ENCODE measurements around the gene KBTBD13. TPM values are rescaled to one million over a fixed set of nuclear protein-coding genes. Genes with fewer than 3 reads are reported as not detected.
A peak's percentile ranks its signal among the peaks of the same experiment; 100 is the strongest.

The KBTBD13 gene
- total RNA-seq, 1 donor from 2014 or later = not detected

DNA sequence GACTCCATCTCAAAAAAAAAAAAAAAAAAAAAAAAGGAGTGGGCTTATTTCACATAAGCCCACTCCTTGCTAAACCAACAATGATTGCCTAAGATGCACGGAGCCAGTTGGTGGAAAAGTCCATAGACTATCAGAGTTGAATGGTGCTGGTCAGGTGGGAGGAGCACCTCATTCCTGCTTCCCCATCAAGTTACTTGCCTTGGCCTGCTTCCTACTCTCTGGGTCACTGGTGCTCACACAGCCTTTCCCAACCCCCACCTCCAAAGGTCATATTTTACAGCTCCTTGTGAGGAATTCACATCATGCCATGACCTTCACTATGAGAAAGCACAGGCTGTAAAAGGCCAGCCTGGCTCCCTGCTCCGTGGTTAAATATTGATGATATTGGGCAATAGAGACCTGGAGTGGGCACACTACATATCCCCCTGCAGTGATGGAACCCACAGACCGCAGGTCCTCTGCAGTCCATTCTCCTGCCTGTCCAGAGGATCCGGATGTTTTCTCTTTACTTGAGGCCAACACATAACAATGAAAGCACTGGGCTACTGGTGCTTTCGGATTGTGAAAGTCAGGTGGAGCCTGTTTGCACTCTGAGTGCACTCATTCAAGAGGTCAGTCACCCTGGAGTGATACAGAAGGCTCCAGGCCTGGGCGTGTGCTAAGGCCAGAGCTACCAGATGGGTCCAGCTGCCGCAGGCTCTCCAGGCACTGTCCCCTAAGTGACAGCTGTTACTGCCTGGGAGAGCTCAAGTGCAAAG, 31.6 kb upstream of the KBTBD13 start, which contains the start of gene SLC51B:
Gene SLC51B (plus strand): TSS at position 664 of the 758 bp plus-strand sequence. CDS start 4,618 bp downstream, outside the sequence.
- DNase-seq (ENCODE audit: low read depth) (no peak), FAIRE-seq (no peak)
- TF ChIP-seq, protein P1, sequence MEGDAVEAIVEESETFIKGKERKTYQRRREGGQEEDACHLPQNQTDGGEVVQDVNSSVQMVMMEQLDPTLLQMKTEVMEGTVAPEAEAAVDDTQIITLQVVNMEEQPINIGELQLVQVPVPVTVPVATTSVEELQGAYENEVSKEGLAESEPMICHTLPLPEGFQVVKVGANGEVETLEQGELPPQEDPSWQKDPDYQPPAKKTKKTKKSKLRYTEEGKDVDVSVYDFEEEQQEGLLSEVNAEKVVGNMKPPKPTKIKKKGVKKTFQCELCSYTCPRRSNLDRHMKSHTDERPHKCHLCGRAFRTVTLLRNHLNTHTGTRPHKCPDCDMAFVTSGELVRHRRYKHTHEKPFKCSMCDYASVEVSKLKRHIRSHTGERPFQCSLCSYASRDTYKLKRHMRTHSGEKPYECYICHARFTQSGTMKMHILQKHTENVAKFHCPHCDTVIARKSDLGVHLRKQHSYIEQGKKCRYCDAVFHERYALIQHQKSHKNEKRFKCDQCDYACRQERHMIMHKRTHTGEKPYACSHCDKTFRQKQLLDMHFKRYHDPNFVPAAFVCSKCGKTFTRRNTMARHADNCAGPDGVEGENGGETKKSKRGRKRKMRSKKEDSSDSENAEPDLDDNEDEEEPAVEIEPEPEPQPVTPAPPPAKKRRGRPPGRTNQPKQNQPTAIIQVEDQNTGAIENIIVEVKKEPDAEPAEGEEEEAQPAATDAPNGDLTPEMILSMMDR (IDR thresholded peaks at IDR 0.05; ENCODE audit: insufficient read depth, low read length, severe bottlenecking) = no peak
- no peak within 1 kb of the TSS for H3K4me3 ChIP-seq (ENCODE audit: low read depth, low read length)
- no peaks in the 10 kb centered on the region for H3K36me3 ChIP-seq (ENCODE audit: control insufficient read depth, insufficient read depth, low read length)
- no peaks in the 10 kb centered on the region for H3K27me3 ChIP-seq (ENCODE audit: control insufficient read depth, insufficient read depth, low read length)

GRCh38 chr15:65048241-65048640, 28.3 kb upstream of the KBTBD13 start:
- FAIRE-seq = no peak

DNA sequence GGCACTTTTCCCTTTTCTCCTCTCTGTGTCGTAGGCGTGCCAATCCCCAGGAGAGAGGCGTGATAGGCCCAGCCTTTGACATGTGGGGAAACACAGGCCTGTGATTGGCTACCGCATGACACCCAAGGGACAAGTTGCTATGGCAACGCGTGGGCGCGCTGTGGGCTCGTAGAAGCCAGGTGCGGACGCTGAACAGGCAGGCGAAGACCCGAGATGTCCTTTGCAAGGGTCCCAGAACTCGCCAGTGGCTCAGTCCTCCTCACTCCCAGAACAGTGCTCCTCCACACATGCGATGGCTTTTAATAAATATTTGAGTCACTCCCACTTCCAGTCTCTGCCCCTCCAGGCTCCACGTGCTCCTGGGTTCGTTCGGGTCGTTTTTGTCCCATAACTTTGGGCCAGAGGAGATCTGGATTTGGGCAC, 27.1 kb upstream of the KBTBD13 start:
- peak overlapping the region; percentile 33 for H3K4me3 ChIP-seq (ENCODE audit: low read depth, low read length)
- FAIRE-seq = no peak
- peak; percentile 91 for DNase-seq (ENCODE audit: low read depth)
- no peaks in the 10 kb centered on the region for H3K27me3 ChIP-seq (ENCODE audit: control insufficient read depth, insufficient read depth, low read length)
- TF ChIP-seq, protein P1 (IDR thresholded peaks at IDR 0.05; ENCODE audit: insufficient read depth, low read length, severe bottlenecking) = no peak
- no peaks in the 10 kb centered on the region for H3K36me3 ChIP-seq (ENCODE audit: control insufficient read depth, insufficient read depth, low read length)

More at GRCh38 chr15:65048241-65048640, 28.3 kb upstream of the KBTBD13 start:
- TF ChIP-seq, protein P1 (IDR thresholded peaks at IDR 0.05; ENCODE audit: insufficient read depth, low read length, severe bottlenecking) = no peak
- H3K36me3 ChIP-seq (ENCODE audit: control insufficient read depth, insufficient read depth, low read length) = no peaks in the 10 kb centered on the region
- DNase-seq (ENCODE audit: low read depth) = no peak
- no peaks in the 10 kb centered on the region for H3K27me3 ChIP-seq (ENCODE audit: control insufficient read depth, insufficient read depth, low read length)
- no peak overlapping the region for H3K4me3 ChIP-seq (ENCODE audit: low read depth, low read length)

GRCh38 chr15:65050270-65050669, 26.3 kb upstream of the KBTBD13 start:
- Histone ChIP-seq H3K4me3 (ENCODE audit: low read depth, low read length) (no peak overlapping the region), H3K27me3 (ENCODE audit: control insufficient read depth, insufficient read depth, low read length) (no peaks in the 10 kb centered on the region), H3K36me3 (ENCODE audit: control insufficient read depth, insufficient read depth, low read length) (no peaks in the 10 kb centered on the region)
- DNase-seq (ENCODE audit: low read depth) (no peak), FAIRE-seq (no peak)
- TF ChIP-seq, protein P1 (IDR thresholded peaks at IDR 0.05; ENCODE audit: insufficient read depth, low read length, severe bottlenecking) = no peak

DNA sequence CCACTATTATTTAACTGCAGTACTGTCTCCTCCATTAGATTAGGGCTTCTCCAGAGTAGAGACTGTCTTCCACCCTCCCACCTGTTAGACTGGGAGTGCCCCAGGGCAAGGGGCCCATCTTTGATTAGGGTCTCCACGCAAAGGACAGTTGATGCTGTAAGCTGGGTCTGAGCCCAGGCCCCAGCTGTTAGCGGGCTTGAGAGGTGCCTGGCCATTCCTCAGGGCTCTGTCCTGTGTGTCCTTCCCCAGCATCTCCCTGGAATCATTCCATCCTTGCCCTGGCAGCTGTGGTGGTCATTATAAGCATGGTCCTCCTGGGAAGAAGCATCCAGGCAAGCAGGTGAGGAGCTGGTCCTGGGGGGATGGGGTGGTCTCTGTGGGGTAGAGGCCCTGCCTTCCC, 25.3 kb upstream of the KBTBD13 start:
- Histone ChIP-seq H3K27me3 (ENCODE audit: control insufficient read depth, insufficient read depth, low read length) (no peaks in the 10 kb centered on the region), H3K36me3 (ENCODE audit: control insufficient read depth, insufficient read depth, low read length) (no peaks in the 10 kb centered on the region), H3K4me3 (ENCODE audit: low read depth, low read length) (no peak overlapping the region)
- DNase-seq (ENCODE audit: low read depth) = no peak
- no peak for FAIRE-seq
- TF ChIP-seq, protein P1 (IDR thresholded peaks at IDR 0.05; ENCODE audit: insufficient read depth, low read length, severe bottlenecking) = no peak

All from bronchial epithelial cell (primary cell).